A673 (cell line): ENCODE data around the gene CLNK. TPM values are rescaled to one million over a fixed set of nuclear protein-coding genes. Genes with fewer than 3 reads are reported as not detected.

Experiments used
- BruUV-seq: library from RNA; stranded (reverse); fragments of 400-500 nt; replicated peaks from 2 replicates; lab custom pipeline; 2021; lab: Mats Ljungman, UMichigan
- CTCF ChIA-PET: fragments of 300-600 bp; sonication (Branson Sonifier 250); formaldehyde crosslinking; loops from one replicate; lab custom pipeline; 2022; ENCODE audit warnings: antibody characterized with exemption; lab: Charles Lee
- POLR2A ChIA-PET: fragments of 300-600 bp; sonication (Branson Sonifier 250); formaldehyde crosslinking; loops from one replicate; lab custom pipeline; 2022; ENCODE audit warnings: antibody characterized with exemption; ENCODE audit not compliant: low non-redundant PET; lab: Charles Lee
- DNase-seq: peaks from one replicate; pipeline ENCODE4 v3.0.0-alpha.2; 2015; ENCODE audit warnings: low spot score
- H3K27ac ChIP-seq: fragments of 200-600 bp; sonication (generic); 2 replicates; pipeline ENCODE4 v1.5.1; 2016; ENCODE audit warnings: mixed run types, low read depth, mild to moderate bottlenecking, mixed read lengths, antibody characterized with exemption, low read length; ENCODE audit not compliant: poor library complexity, severe bottlenecking
- H3K27me3 ChIP-seq: fragments of 200-600 bp; sonication (generic); replicated peaks from 2 replicates; pipeline ENCODE4 v1.6.1; 2017; ENCODE audit warnings: mixed run types, low read depth, mild to moderate bottlenecking, mixed read lengths, antibody characterized with exemption, low read length; ENCODE audit not compliant: insufficient read depth, poor library complexity
- H3K36me3 ChIP-seq: fragments of 200-600 bp; sonication (generic); 2 replicates; pipeline ENCODE4 v1.6.1; 2016; ENCODE audit warnings: mixed run types, mild to moderate bottlenecking, mixed read lengths, antibody characterized with exemption, low read length; ENCODE audit not compliant: insufficient read depth, poor library complexity, severe bottlenecking
- H3K4me1 ChIP-seq: fragments of 200-600 bp; sonication (generic); 2 replicates; pipeline ENCODE4 v1.6.1; 2017; ENCODE audit warnings: mixed run types, mild to moderate bottlenecking, mixed read lengths, antibody characterized with exemption, low read length; ENCODE audit not compliant: insufficient read depth, poor library complexity, severe bottlenecking
- H3K4me3 ChIP-seq: fragments of 200-600 bp; sonication (generic); 2 replicates; pipeline ENCODE4 v1.5.1; 2016; ENCODE audit warnings: low read depth, mixed run types, mild to moderate bottlenecking, mixed read lengths, low read length; ENCODE audit not compliant: poor library complexity, severe bottlenecking
- H3K9me3 ChIP-seq: fragments of 200-600 bp; sonication (generic); 2 replicates; pipeline ENCODE4 v1.6.1; 2016; ENCODE audit warnings: mixed run types, low read depth, mild to moderate bottlenecking, mixed read lengths, antibody characterized with exemption, low read length; ENCODE audit not compliant: poor library complexity, severe bottlenecking
- CTCF ChIP-seq: fragments of 300-800, 200-600 bp; sonication (generic); conservative IDR thresholded peaks from 2 replicates; pipeline ENCODE4 v1.5.1; 2017; ENCODE audit warnings: low read depth, mild to moderate bottlenecking, antibody characterized with exemption, low read length, moderate library complexity, mixed read lengths
- EZH2 ChIP-seq: fragments of 200-600 bp; sonication (generic); IDR thresholded peaks from 2 replicates; pipeline ENCODE4 v1.6.1; 2017; ENCODE audit warnings: borderline replicate concordance, low read depth, mild to moderate bottlenecking, mixed read lengths, antibody characterized with exemption, low read length; ENCODE audit not compliant: poor library complexity, severe bottlenecking
- intact Hi-C: fragments of 100-400 bp; cut with micrococcal nuclease; formaldehyde crosslinking; loops from one replicate; pipeline ENCODE4 v1.10.0; 2022; ENCODE audit not compliant: unreplicated experiment
- total RNA-seq: library from RNA; stranded (reverse); gene quantifications from 2 replicates; pipeline ENCODE4 v1.2.3, GENCODE V29; 2021

The CLNK gene
- total RNA-seq, 1 experiment from 2014 or later = not detected

- Histone ChIP-seq H3K4me1 (no peaks in the 10 kb centered on the region), H3K36me3 (no peaks in the 10 kb centered on the region), H3K9me3 (peaks cover 8% of the 10 kb centered on the region), H3K27me3 (no peaks in the 10 kb centered on the region), H3K4me3 (no peak overlapping the region), H3K27ac (no peak overlapping the region)
- intact Hi-C loops = no loop called here
- POLR2A ChIA-PET = no interaction called here
- CTCF ChIA-PET = no interaction called here
- DNase-seq = no peak
- TF ChIP-seq EZH2 (no peak), CTCF (no peak)
- BruUV-seq = no TSS peak
Measured at GRCh38 chr4:10688846-10689245, 4.3 kb upstream of the CLNK start.

GRCh38 chr4:10688022-10688421 lies 3.5 kb upstream of the CLNK start:
- Histone ChIP-seq H3K4me3 (no peak overlapping the region), H3K36me3 (no peaks in the 10 kb centered on the region), H3K4me1 (no peaks in the 10 kb centered on the region), H3K27ac (no peak overlapping the region), H3K27me3 (no peaks in the 10 kb centered on the region), H3K9me3 (peaks cover 8% of the 10 kb centered on the region)
- TF ChIP-seq EZH2 (no peak), CTCF (no peak)
- intact Hi-C loops = no loop called here
- CTCF ChIA-PET = no interaction called here
- POLR2A ChIA-PET = no interaction called here
- no peak for DNase-seq
- BruUV-seq = no TSS peak

- BruUV-seq = no TSS peak
- intact Hi-C loops = no loop called here
- no peaks in the 10 kb centered on the region for H3K36me3 ChIP-seq
- H3K27me3 ChIP-seq = no peaks in the 10 kb centered on the region
- TF ChIP-seq EZH2 = no peak
- no peak for TF ChIP-seq CTCF
- H3K27ac ChIP-seq = no peak overlapping the region
- ChIA-PET POLR2A (no interaction called here), CTCF (no interaction called here)
- peaks cover 8% of the 10 kb centered on the region for H3K9me3 ChIP-seq
- H3K4me3 ChIP-seq = no peak overlapping the region
- DNase-seq = no peak
- H3K4me1 ChIP-seq = no peaks in the 10 kb centered on the region
Measured at GRCh38 chr4:10687526-10687925, 3.0 kb upstream of the CLNK start.
